GM21717 (cell line): Measurements from ENCODE around the gene JCAD.
"Not testable (repeated sequence)": the region's sequence is repeated elsewhere in the genome, so short reads cannot be mapped to it uniquely, and the experiment has no call there.

ENCODE experiments used
- ATAC-seq: cut with Tn5 transposase; IDR thresholded peaks from one replicate; pipeline ENCODE4 v1.9.1; 2021; ENCODE audit warnings: mild to moderate bottlenecking, moderate library complexity; ENCODE audit not compliant: unreplicated experiment

JCAD gene

DNA sequence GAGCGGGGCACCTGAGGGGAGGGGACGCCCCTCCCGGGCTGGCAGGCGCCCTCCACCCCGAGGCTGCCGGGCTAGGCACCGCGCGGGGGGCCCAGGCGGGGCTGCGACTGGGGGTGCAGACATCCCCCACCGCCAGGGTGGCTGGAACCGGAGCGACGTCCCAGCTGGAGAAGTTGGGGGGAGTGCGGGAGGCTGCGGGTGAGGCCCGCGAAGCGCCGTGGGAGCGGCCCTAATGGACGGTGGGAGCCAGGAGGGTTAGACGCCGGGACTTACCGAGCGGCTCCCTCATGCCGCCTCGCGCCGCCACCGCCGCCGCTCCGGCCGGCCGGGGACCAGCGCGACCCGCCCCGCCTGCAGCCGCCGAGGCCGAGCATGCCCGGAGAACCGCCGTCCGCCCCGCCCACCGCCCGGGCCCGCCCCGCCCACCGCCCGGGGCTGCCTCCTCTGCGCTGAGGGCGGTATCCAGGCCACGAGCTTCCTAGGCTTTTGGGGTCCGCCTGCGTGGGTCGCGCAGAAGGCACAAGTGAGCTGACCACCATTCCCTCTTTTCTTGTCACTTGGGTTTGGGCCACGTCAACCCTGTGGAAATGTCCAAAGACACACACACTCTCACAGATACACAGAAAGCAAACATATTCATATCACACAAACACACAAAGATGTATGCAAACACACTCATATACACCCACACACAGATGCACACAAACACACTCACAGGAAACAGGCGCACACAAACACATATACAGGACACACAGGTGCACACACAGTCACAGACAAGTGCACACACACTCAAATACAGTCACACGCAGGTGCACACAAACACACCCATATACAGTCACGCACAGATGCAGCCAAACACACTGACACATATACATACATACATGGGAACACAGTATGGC lies at the start of gene JCAD:
Gene JCAD, minus strand, starts transcription at position 378 of the 899 bp plus-strand sequence. CDS start 11,774 bp downstream, outside the sequence.
- ATAC-seq: no peak

DNA sequence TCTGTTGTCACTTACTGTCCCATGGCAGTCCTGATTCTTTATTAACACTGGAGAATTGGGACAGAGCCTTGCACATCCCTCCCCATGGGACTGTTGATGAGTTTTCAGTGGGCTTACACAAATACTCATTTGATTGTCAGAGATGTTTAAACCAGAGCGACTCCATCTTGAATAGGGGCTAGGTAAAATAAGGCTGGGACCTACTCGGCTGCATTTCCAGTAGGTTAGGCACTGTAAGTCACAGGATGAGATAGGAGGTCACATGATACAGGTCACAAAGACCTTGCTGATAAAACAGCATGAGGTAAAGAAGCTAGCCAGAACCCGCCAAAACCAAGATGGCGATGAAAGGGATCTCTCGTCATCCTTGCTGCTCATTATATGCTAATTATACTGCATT lies 47.6 kb upstream of the JCAD start:
- ATAC-seq: no peak

DNA sequence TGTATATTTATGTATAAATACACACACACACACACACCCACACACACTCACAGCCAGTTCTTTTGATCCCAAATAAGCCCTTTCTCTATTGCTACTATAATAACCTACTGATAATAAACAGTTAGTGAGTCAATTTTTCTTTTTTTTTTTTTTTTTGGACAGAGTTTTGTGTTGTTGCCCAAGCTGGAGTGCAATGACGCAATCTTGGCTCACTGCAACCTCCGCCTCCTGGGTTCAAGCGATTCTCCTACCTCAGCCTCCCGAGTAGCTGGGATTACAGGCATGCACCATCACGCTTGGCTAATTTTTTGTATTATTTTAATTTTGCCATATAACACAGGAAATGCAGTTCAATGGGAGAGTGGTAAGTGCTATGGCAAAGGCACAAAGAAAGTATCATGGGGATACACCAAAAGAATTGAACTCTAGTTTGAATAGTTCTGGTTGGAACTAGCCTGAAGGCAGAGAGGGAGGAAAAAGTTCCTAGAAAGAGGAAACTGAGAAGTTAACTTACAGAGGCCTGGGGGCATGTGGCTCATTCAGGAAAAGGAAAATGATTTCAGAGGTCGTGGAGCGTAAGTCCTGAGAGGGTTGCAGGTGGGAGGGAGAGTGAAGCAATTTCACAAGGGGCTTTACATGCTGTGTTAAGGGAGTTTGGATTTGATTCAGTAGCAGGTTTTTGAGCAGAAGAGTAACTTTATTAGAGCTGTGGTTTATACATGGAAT lies 44.4 kb upstream of the JCAD start:
- no peak for ATAC-seq

DNA sequence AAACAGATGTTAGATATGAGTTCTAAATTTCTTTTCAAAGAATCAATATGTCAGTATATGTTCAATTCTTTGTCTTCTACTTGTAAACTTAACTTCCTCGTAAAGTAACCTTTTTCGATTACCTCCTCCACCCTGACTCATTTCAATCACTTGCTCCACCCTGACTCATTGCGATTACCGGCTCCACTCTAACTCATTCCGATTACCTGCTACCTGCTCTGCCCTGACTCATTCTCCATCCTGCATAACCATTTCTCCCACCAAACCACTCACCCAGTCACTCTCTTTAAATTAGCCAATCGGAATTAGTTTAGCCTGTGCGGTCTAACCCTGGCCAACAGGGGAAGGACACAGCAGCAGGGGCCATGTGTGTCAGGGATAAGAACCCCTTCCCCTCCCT lies 40.3 kb upstream of the JCAD start:
- not testable (repeated sequence) for ATAC-seq

GRCh38 chr10:30099101-30099500 lies 39.7 kb upstream of the JCAD start:
- ATAC-seq: no peak

- ATAC-seq: no peak
These were observed 39.2 kb upstream of the JCAD start for GRCh38 chr10:30098629-30099028.

- no peak for ATAC-seq
These were observed 37.2 kb upstream of the JCAD start for GRCh38 chr10:30096564-30096963.

- ATAC-seq: no peak
These were observed 36.4 kb upstream of the JCAD start for GRCh38 chr10:30095631-30096422.

DNA sequence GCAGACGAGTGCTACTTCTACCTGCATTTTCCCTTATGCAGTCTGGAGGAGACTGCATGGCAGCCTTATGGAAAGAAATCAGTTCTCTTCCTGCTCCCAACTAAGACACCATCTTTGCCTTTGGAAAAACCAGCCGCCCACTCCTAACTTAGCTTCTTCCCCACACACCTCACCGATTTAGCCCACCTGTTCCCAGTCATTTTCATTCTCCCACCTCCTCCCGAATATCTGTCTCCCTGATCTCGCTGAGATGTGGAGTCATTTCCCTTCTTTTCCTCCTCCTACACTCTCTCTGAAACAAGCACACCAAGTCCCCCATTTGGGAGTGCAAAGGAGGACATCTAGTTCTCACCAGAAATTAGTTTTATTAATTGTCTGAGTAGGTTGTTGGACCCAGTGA lies 35.2 kb upstream of the JCAD start:
- ATAC-seq: no peak

- ATAC-seq: no peak
These were observed 34.0 kb upstream of the JCAD start for GRCh38 chr10:30093303-30093950.

- ATAC-seq: no peak
These were observed 32.9 kb upstream of the JCAD start for GRCh38 chr10:30092151-30092790.

DNA sequence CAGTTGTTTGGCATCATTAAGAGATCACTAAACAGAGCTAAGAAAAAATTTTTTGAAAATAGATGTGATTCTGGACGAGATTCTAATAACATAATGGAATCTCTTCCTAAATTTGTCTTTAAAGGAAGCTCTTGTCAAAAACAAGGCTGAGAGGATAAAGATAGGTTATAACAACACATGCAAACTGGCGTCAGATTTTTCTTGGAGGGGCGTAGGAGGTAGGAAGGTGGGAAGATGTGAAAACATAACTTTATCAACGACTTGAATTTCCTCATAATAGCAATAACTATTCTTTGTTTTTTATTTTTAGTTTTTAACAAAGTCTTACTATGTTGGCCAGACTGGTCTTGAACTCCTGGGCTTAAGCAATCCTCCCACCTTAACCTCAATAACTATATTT lies 31.8 kb upstream of the JCAD start:
- no peak for ATAC-seq

DNA sequence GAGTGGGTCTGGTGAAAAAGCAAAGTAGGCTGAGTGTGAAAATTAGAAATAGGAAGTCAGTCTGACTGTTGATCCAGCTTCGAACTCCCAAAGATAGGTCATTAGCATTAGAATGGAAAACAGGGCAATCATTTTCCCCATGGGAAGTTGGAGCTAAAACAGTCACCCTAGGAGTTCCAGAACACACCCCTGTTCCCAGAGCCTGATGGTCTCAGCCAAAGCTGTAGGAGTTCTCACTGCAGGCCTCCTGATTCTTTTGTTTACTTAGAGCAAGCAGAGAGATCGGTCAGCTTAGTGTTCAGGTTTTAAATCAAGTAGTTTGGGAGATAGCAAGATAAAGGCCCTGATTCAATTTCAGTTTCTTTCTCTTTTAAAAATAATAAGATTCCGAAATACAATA lies 28.8 kb upstream of the JCAD start:
- ATAC-seq: no peak

DNA sequence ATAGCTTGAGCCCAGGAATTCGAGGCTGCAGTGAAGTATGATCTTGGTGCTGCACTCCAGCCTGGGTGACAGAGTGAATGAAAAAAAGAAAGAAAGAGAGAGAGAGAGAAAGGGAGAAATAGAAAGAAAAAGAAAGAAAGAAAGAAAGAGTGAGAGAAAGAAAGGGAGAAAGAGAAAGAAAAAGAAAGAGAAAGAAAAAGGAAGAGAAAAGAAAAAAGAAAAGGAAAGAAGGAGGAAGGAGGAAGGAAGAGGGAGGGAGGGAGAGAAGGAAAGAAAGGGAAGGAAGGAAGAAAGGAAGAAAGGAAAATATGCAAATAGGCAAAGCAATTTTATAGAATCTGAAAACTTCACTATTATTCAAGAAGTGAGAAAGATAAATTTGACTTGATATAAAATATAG lies 24.5 kb upstream of the JCAD start:
- ATAC-seq: no peak

DNA sequence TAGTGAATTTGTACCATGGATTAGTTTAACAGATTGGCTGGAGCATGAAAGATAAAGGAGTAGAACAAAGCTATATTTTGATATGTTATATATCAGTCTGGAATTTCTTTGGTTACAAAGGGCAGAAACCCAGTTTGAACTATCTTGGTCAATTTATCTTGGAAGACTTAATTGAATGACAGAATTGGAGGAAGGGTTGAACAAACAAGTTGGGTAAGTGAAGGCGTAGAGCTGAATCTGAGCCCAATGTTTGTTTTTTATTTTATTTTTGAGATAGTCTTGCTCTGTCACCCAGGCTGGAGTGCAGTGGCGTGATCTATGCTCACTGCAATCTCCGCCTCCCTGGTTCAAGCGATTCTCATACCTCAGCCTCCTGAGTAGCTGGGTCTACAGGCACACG lies 21.8 kb upstream of the JCAD start:
- ATAC-seq: no peak

GRCh38 chr10:30080161-30080560 lies 20.8 kb upstream of the JCAD start:
- ATAC-seq: no peak

GRCh38 chr10:30079408-30079807 lies 20.0 kb upstream of the JCAD start:
- no peak for ATAC-seq

DNA sequence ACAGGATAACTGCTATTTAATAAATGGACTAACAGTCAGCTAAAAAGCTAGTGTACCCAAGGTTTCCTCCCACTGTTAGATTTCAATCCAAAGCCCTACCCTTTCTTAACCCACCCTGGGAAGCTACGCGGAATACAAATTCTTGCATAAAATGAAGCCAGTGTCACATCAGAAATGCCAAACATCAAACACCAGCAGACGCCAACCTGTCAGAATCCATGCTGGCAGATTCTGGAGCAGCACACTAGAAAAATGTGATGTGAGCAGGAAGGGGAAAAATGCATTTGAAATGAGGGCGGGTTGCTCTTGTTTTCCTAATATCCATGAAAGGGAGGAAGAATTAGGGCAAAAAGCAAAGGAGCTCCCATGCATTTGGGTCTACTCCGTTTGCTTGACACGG lies 16.1 kb upstream of the JCAD start:
- no peak for ATAC-seq

DNA sequence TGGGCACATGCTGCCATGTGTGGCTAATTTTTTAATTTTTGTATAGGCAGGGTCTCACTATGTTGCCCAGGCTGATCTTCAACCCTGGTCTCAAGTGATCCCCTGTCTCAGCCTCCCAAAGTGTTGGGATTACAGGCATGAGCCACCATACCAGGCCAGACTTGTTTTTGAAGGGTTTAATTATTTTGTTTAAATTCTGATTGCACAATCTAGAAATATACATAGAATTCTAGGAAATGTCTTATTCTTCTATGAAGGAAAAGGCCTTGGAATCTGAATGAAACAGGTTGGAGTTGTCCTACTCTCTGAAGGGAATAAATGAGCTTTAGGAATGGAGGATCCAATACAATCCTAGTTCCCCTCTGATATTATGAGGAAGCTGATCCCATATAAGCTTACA lies 15.5 kb upstream of the JCAD start:
- ATAC-seq: no peak

GRCh38 chr10:30074090-30074489 lies 14.7 kb upstream of the JCAD start:
- ATAC-seq: no peak

DNA sequence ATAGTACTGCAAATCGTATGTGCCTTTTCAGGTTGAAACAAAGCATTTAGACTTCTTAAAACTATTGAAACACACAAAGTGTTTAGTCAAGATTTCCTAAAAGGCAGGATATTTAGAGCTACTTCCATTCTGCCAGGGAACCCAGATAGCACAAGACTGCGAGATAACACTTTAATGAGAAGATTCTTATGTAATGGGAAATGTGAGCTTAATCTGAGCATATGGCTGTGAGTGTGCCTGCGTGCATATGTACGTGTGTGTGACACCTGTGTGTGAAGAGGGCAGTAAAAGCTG lies 14.3 kb upstream of the JCAD start:
- no peak for ATAC-seq
